Upper lobe of left lung (tissue), 4 donors: ENCODE data around the gene FOSL2.

ENCODE experiments used
- CTCF ChIP-seq, 6 experiments: fragments of 450-650 bp in 4 of 6; fragments of 200-600 bp in 2 of 6; sonication (generic) in 2 of 6; IDR thresholded peaks; one replicate each; pipeline ENCODE4 v1.5.1; 2016 to 2019; ENCODE audit warnings: antibody characterized with exemption in 6 of 6
- EP300 ChIP-seq, 4 donors: sonication (generic); formaldehyde crosslinking; IDR thresholded peaks; one replicate each; pipeline ENCODE4 v1.5.1; 2017; ENCODE audit warnings: antibody characterized with exemption in 4 of 4, control low read depth in 2 of 4
- POLR2A ChIP-seq, 4 donors: fragments of 450-650 bp; IDR thresholded peaks; one replicate each; pipeline ENCODE4 v1.5.1; 2016 to 2017; ENCODE audit warnings: antibody characterized with exemption in 4 of 4, mild to moderate bottlenecking in 2 of 4
- POLR2AphosphoS5 ChIP-seq, 2 donors: sonication (generic); formaldehyde crosslinking; IDR thresholded peaks; one replicate each; pipeline ENCODE4 v1.5.1; 2017; ENCODE audit warnings: antibody characterized with exemption in 2 of 2

GRCh38 chr2:28420722-28421121, 28.1 kb downstream of the FOSL2 start:
- no peak for TF ChIP-seq EP300 (IDR thresholded peaks at IDR 0.05)
- no peak for TF ChIP-seq CTCF (IDR thresholded peaks at IDR 0.05)
- TF ChIP-seq POLR2AphosphoS5 (IDR thresholded peaks at IDR 0.05) = no peak
- no peak for TF ChIP-seq POLR2A (IDR thresholded peaks at IDR 0.05)
